Neural cell (in vitro differentiated cells): ENCODE data around the gene IFT43. TPM values are rescaled to one million over a fixed set of nuclear protein-coding genes. Genes with fewer than 3 reads are reported as not detected.

ENCODE experiments used
- H2AFZ ChIP-seq: fragments of 200-600, 300-800 bp; sonication (generic), shearing (Covaris generic); 2 replicates; pipeline ENCODE4 v1.6.0; 2014; ENCODE audit warnings: low read depth, mild to moderate bottlenecking, antibody characterized with exemption, low read length, moderate library complexity
- H3F3A ChIP-seq: fragments of 200-600 bp; shearing (Covaris generic); 2 replicates; pipeline ENCODE4 v1.6.1; 2016; ENCODE audit warnings: mild to moderate bottlenecking, moderate library complexity, mixed read lengths, antibody characterized with exemption, low read length; ENCODE audit not compliant: insufficient read depth, poor library complexity, severe bottlenecking
- H3K27ac ChIP-seq: fragments of 200-600, 300-800 bp; sonication (generic), shearing (Covaris generic); 2 replicates; pipeline ENCODE4 v1.5.1; 2014; ENCODE audit warnings: mild to moderate bottlenecking, low read length, moderate library complexity
- H3K27me3 ChIP-seq: fragments of 300-800, 200-600 bp; sonication (generic), shearing (Covaris generic); 2 replicates; pipeline ENCODE4 v1.6.0; 2014; ENCODE audit warnings: mild to moderate bottlenecking, low read depth, low read length, moderate library complexity; ENCODE audit not compliant: insufficient read depth
- H3K36me3 ChIP-seq: fragments of 300-800, 200-600 bp; sonication (generic), shearing (Covaris generic); 2 replicates; pipeline ENCODE4 v1.5.1; 2014; ENCODE audit warnings: mild to moderate bottlenecking, antibody characterized with exemption, low read length, moderate library complexity; ENCODE audit not compliant: insufficient read depth
- H3K4me2 ChIP-seq: fragments of 300-800, 200-600 bp; sonication (generic), shearing (Covaris generic); 2 replicates; pipeline ENCODE4 v1.6.0; 2014; ENCODE audit warnings: mild to moderate bottlenecking, low read length
- H3K4me3 ChIP-seq: fragments of 300-800, 200-600 bp; sonication (generic), shearing (Covaris generic); 2 replicates; pipeline ENCODE4 v1.5.1; 2014; ENCODE audit warnings: mild to moderate bottlenecking, low read length, moderate library complexity
- H3K79me2 ChIP-seq: fragments of 200-600 bp; shearing (Covaris generic); replicated peaks from 2 replicates; pipeline ENCODE4 v1.6.0; 2014; ENCODE audit warnings: mild to moderate bottlenecking, low read length, moderate library complexity; ENCODE audit not compliant: insufficient read depth
- H3K9ac ChIP-seq: fragments of 300-800, 200-600 bp; sonication (generic), shearing (Covaris generic); 2 replicates; pipeline ENCODE4 v1.6.1; 2016; ENCODE audit warnings: mild to moderate bottlenecking, low read length, mixed read lengths
- H3K9me2 ChIP-seq: fragments of 200-600 bp; shearing (Covaris generic); 2 replicates; pipeline ENCODE4 v1.6.1; 2016; ENCODE audit warnings: mild to moderate bottlenecking, low read length, mixed read lengths; ENCODE audit not compliant: insufficient read depth
- H3K9me3 ChIP-seq: fragments of 200-600, 300-800 bp; sonication (generic), shearing (Covaris generic); 2 replicates; pipeline ENCODE4 v1.6.1; 2016; ENCODE audit warnings: mild to moderate bottlenecking, mixed run types, low read length, moderate library complexity, mixed read lengths
- H4K20me1 ChIP-seq: fragments of 200-600 bp; shearing (Covaris generic); 2 replicates; pipeline ENCODE4 v1.6.1; 2016; ENCODE audit warnings: mild to moderate bottlenecking, mixed run types; ENCODE audit not compliant: insufficient read depth
- CTCF ChIP-seq: fragments of 450-650 bp; IDR thresholded peaks from 2 replicates; pipeline ENCODE4 v1.5.1; 2014; ENCODE audit warnings: antibody characterized with exemption, mild to moderate bottlenecking, moderate library complexity; ENCODE audit not compliant: poor library complexity, severe bottlenecking
- EP300 ChIP-seq: fragments of 450-650 bp; conservative IDR thresholded peaks from 2 replicates; pipeline ENCODE4 v1.6.1; 2014; ENCODE audit warnings: antibody characterized with exemption, mild to moderate bottlenecking, moderate library complexity; ENCODE audit not compliant: poor library complexity, severe bottlenecking
- EZH2 ChIP-seq: fragments of 200-600, 300-800 bp; shearing (Covaris generic), sonication (generic); IDR thresholded peaks from 2 replicates; pipeline ENCODE4 v1.6.1; 2014; ENCODE audit warnings: antibody characterized with exemption, low read length, borderline replicate concordance, mild to moderate bottlenecking; ENCODE audit not compliant: insufficient read depth, poor library complexity, severe bottlenecking
- MXI1 ChIP-seq: fragments of 450-650 bp; conservative IDR thresholded peaks from 2 replicates; pipeline ENCODE4 v1.6.1; 2014; ENCODE audit warnings: antibody characterized with exemption, mild to moderate bottlenecking; ENCODE audit not compliant: poor library complexity, severe bottlenecking
- POLR2AphosphoS5 ChIP-seq: IDR thresholded peaks from 2 replicates; pipeline ENCODE4 v1.6.1; 2012
- RAD21 ChIP-seq: fragments of 450-650 bp; conservative IDR thresholded peaks from 2 replicates; pipeline ENCODE4 v1.6.1; 2014; ENCODE audit warnings: antibody characterized with exemption, mild to moderate bottlenecking, moderate library complexity
- REST ChIP-seq: IDR thresholded peaks from 2 replicates; pipeline ENCODE4 v1.6.1; 2012; ENCODE audit warnings: borderline replicate concordance
- SMC3 ChIP-seq: fragments of 450-650 bp; conservative IDR thresholded peaks from 2 replicates; pipeline ENCODE4 v1.6.1; 2014; ENCODE audit warnings: antibody characterized with exemption, mild to moderate bottlenecking, moderate library complexity; ENCODE audit not compliant: poor library complexity
- TAF1 ChIP-seq: IDR thresholded peaks from 2 replicates; pipeline ENCODE4 v1.6.1; 2012; ENCODE audit warnings: low read depth
- polyA plus RNA-seq: library from polyadenylated mRNA; depleted of rRNA; stranded (reverse); fragments of >200 nt; gene quantifications from 2 replicates; pipeline ENCODE4 v1.2.3, GENCODE V29; 2014

The IFT43 gene
- polyA plus RNA-seq, 1 donor from 2014 or later, result 102 TPM

GRCh38 chr14:76100236-76100635 is 114.7 kb downstream of the IFT43 start:
- Histone ChIP-seq H3K79me2 (no peaks in the 10 kb centered on the region), H3K36me3 (no peaks in the 10 kb centered on the region), H3K9me2 (no peaks in the 10 kb centered on the region), H3K9me3 (no peaks in the 10 kb centered on the region), H3K4me2 (no peak overlapping the region), H4K20me1 (no peaks in the 10 kb centered on the region), H3K27me3 (no peaks in the 10 kb centered on the region), H2AFZ (no peak overlapping the region), H3K27ac (no peak overlapping the region), H3K4me3 (no peak overlapping the region), H3K9ac (no peak overlapping the region), H3F3A (no peaks in the 10 kb centered on the region)
- TF ChIP-seq EZH2, result no peak
- TF ChIP-seq EP300, result no peak
- no peak for TF ChIP-seq POLR2AphosphoS5
- no peak for TF ChIP-seq RAD21
- TF ChIP-seq SMC3, result no peak
- TF ChIP-seq REST, result no peak
- TF ChIP-seq CTCF, result no peak
- no peak for TF ChIP-seq TAF1
- no peak for TF ChIP-seq MXI1

- Histone ChIP-seq H3K79me2 (no peaks in the 10 kb centered on the region), H2AFZ (no peak overlapping the region), H3K9me2 (no peaks in the 10 kb centered on the region), H3K9ac (no peak overlapping the region), H3F3A (no peaks in the 10 kb centered on the region), H3K4me2 (no peak overlapping the region), H3K27me3 (no peaks in the 10 kb centered on the region), H3K36me3 (no peaks in the 10 kb centered on the region), H4K20me1 (no peaks in the 10 kb centered on the region), H3K9me3 (no peaks in the 10 kb centered on the region), H3K27ac (no peak overlapping the region), H3K4me3 (no peak overlapping the region)
- TF ChIP-seq TAF1 (no peak), RAD21 (peak; percentile 26)
Observed at GRCh38 chr14:76101391-76102379, 116.1 kb downstream of the IFT43 start.
